Body of pancreas (tissue), 4 donors: ENCODE data around the gene SPATA31E1.
"Not testable (repeated sequence)": the region's sequence is repeated elsewhere in the genome, so short reads cannot be mapped to it uniquely, and the experiment has no call there.

ENCODE experiments used
- POLR2A ChIP-seq, 3 donors: fragments of 450-650 bp; IDR thresholded peaks; one replicate each; pipeline ENCODE4 v1.6.1; 2016; ENCODE audit warnings: antibody characterized with exemption in 3 of 3, mild to moderate bottlenecking in 2 of 3
- TF ChIP-seq, protein P1 (sequence below), 7 experiments: fragments of 450-650 bp in 4 of 7; fragments of 200-600 bp in 3 of 7; sonication (generic) in 3 of 7; IDR thresholded peaks; one replicate each; pipeline ENCODE4 v1.5.1; 2016 to 2019; ENCODE audit warnings: antibody characterized with exemption in 7 of 7

DNA sequence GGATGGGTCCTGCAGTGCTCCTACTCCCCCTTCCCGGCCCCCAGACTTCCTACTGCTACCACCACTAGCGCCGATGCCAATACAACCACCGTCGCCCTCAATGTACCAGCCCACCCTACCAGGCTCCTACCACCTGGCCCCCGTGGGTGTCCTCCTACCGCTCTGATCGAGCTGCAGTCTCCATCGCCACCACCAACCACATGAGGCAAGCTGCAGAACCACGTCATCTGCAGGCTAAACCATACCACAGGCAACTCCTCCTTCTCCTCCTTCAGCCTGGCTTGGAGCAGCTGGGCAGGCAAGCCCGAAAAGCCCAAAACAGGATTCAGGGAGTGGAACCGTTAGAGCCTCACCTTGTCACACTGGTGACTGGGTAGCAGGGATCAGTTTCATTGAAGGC is 54.7 kb downstream of the SPATA31E1 start:
- TF ChIP-seq, protein P1, sequence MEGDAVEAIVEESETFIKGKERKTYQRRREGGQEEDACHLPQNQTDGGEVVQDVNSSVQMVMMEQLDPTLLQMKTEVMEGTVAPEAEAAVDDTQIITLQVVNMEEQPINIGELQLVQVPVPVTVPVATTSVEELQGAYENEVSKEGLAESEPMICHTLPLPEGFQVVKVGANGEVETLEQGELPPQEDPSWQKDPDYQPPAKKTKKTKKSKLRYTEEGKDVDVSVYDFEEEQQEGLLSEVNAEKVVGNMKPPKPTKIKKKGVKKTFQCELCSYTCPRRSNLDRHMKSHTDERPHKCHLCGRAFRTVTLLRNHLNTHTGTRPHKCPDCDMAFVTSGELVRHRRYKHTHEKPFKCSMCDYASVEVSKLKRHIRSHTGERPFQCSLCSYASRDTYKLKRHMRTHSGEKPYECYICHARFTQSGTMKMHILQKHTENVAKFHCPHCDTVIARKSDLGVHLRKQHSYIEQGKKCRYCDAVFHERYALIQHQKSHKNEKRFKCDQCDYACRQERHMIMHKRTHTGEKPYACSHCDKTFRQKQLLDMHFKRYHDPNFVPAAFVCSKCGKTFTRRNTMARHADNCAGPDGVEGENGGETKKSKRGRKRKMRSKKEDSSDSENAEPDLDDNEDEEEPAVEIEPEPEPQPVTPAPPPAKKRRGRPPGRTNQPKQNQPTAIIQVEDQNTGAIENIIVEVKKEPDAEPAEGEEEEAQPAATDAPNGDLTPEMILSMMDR (IDR thresholded peaks at IDR 0.05), result not testable (repeated sequence)
- not testable (repeated sequence) for TF ChIP-seq POLR2A (IDR thresholded peaks at IDR 0.05)
